HepG2 (cell line): ENCODE data around the gene CKS2. TPM values are rescaled to one million over a fixed set of nuclear protein-coding genes. Genes with fewer than 3 reads are reported as not detected.

Source experiments
- AHR ChIP-seq: IDR thresholded peaks from 2 replicates; pipeline ENCODE4 v1.6.1; 2018; ENCODE audit warnings: missing genetic modification reagents, missing compliant biosample characterization
- HMG20A ChIP-seq: IDR thresholded peaks from 2 replicates; pipeline ENCODE4 v1.6.1; 2016; ENCODE audit warnings: borderline replicate concordance
- KLF13 ChIP-seq: sonication (generic); formaldehyde crosslinking; IDR thresholded peaks from 2 replicates; pipeline ENCODE4 v1.4.0; 2020; ENCODE audit warnings: mild to moderate bottlenecking, missing genetic modification reagents
- MYNN ChIP-seq: sonication (generic); formaldehyde crosslinking; IDR thresholded peaks from 2 replicates; pipeline ENCODE4 v1.4.0; 2020; ENCODE audit warnings: mild to moderate bottlenecking, low read depth, missing genetic modification reagents
- NR3C1 ChIP-seq: sonication (generic); formaldehyde crosslinking; IDR thresholded peaks from 2 replicates; pipeline ENCODE4 v1.4.0; 2020; ENCODE audit warnings: missing genetic modification reagents
- PAWR ChIP-seq: sonication (generic); formaldehyde crosslinking; IDR thresholded peaks from 2 replicates; pipeline ENCODE4 v1.4.0; 2020; ENCODE audit warnings: missing genetic modification reagents, mild to moderate bottlenecking, borderline replicate concordance
- THYN1 ChIP-seq: sonication (generic); formaldehyde crosslinking; IDR thresholded peaks from 2 replicates; pipeline ENCODE4 v1.8.1; 2023; ENCODE audit warnings: low read depth, mild to moderate bottlenecking, moderate library complexity, missing genetic modification reagents, borderline replicate concordance
- ZNF282 ChIP-seq: fragments of 450-650 bp; IDR thresholded peaks from 2 replicates; pipeline ENCODE4 v1.6.1; 2018; ENCODE audit not compliant: partially characterized antibody
- ZNF446 ChIP-seq: sonication (generic); formaldehyde crosslinking; IDR thresholded peaks from 2 replicates; pipeline ENCODE4 v1.5.0; 2020; ENCODE audit warnings: mild to moderate bottlenecking, missing genetic modification reagents
- ZNF496 ChIP-seq: sonication (generic); formaldehyde crosslinking; IDR thresholded peaks from 2 replicates; pipeline ENCODE4 v1.8.1; 2023; ENCODE audit warnings: mild to moderate bottlenecking, moderate library complexity, missing genetic modification reagents; ENCODE audit not compliant: insufficient replicate concordance
- ZNF644 ChIP-seq: IDR thresholded peaks from 2 replicates; pipeline ENCODE4 v1.6.1; 2016; ENCODE audit warnings: low read depth
- polyA plus RNA-seq, 8 experiments: library from polyadenylated mRNA; depleted of rRNA in 3 of 8; stranded (reverse) in 7 of 8; unstranded in 1 of 8; fragments of >200 nt; fragmentation: Illumina TruSeq in 4 of 8; extraction: Trizol in 4 of 8; gene quantifications; 2 replicates each; pipeline versions ENCODE4 v1.2.1 to v1.2.3, GENCODE V29; 2011 to 2016; ENCODE audit warnings: low read depth in 4 of 8, missing spikeins in 1 of 8, mixed read lengths in 1 of 8; ENCODE audit not compliant: insufficient read depth in 1 of 8
- total RNA-seq, 5 experiments: library from RNA; depleted of rRNA; stranded (reverse); fragments of >200 nt; fragmentation: Illumina TruSeq; extraction: Trizol; gene quantifications; 2 replicates each; pipeline ENCODE4 v1.2.3, GENCODE V29; 2016; ENCODE audit warnings: low read depth in 1 of 5
- TF ChIP-seq, protein P1 (sequence below): sonication (generic); formaldehyde crosslinking; IDR thresholded peaks from 2 replicates; pipeline ENCODE4 v1.8.1; 2022; ENCODE audit warnings: mild to moderate bottlenecking, missing genetic modification reagents
- TF ChIP-seq, protein P2 (sequence below): sonication (generic); formaldehyde crosslinking; IDR thresholded peaks from 2 replicates; pipeline ENCODE4 v1.8.0; 2022; ENCODE audit warnings: missing genetic modification reagents, low read depth, mild to moderate bottlenecking, borderline replicate concordance
- TF ChIP-seq, protein P3 (sequence below): IDR thresholded peaks from 2 replicates; pipeline ENCODE4 v1.6.1; 2016
- TF ChIP-seq, protein P4 (sequence below): sonication (generic); formaldehyde crosslinking; IDR thresholded peaks from 2 replicates; pipeline ENCODE4 v1.9.0; 2022; ENCODE audit warnings: missing genetic modification reagents, mild to moderate bottlenecking, borderline replicate concordance
- TF ChIP-seq, protein P5 (sequence below): sonication (generic); formaldehyde crosslinking; IDR thresholded peaks from 2 replicates; pipeline ENCODE4 v1.5.1; 2020; ENCODE audit warnings: mild to moderate bottlenecking, moderate library complexity, missing genetic modification reagents
- TF ChIP-seq, protein P6 (sequence below): sonication (generic); formaldehyde crosslinking; IDR thresholded peaks from 2 replicates; pipeline ENCODE4 v1.5.0; 2020; ENCODE audit warnings: mild to moderate bottlenecking, missing genetic modification reagents, borderline replicate concordance

CKS2 gene
- total and polyA plus RNA-seq, 2 of the 13 experiments (the other 11 are each of a cell fraction or from before 2014, with no cell fraction given) = 251 to 317 TPM

DNA sequence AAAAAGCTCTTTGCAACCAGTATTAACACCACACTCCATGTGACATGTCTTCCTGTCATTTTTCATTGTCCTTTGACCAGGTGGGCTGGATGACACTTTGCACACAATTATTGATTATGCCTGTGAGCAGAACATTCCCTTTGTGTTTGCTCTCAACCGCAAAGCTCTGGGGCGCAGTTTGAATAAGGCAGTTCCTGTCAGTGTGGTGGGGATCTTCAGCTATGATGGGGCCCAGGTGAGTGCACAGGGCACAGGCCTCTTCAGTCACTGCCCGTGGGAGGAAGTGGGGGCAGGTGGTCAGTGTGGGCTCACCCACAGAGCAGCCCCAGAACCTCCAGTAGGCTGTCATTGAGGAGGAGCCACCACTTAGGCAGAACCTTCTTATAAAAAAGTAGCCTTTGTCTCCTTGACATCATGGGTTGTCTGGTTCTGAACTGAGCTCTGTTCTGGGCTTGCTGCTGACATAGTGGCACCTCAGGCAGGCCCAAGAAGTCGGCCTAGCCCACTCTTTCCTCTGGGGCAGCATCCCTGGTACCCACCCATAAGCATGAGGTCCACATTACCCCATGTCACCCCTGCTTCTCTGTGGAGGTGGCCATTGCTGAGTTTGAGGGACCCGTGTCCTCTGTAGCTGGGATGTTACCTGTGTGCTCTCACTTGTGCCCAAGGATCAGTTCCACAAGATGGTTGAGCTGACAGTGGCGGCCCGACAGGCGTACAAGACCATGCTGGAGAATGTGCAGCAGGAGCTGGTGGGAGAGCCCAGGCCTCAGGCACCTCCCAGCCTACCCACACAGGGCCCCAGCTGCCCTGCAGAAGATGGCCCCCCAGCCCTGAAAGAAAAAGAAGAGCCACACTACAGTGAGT, 46.6 kb downstream of the CKS2 start (continued):
- TF ChIP-seq, protein P1, sequence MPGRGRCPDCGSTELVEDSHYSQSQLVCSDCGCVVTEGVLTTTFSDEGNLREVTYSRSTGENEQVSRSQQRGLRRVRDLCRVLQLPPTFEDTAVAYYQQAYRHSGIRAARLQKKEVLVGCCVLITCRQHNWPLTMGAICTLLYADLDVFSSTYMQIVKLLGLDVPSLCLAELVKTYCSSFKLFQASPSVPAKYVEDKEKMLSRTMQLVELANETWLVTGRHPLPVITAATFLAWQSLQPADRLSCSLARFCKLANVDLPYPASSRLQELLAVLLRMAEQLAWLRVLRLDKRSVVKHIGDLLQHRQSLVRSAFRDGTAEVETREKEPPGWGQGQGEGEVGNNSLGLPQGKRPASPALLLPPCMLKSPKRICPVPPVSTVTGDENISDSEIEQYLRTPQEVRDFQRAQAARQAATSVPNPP (CRISPR knock-in tag) = no peak
- TF ChIP-seq NR3C1 (CRISPR knock-in tag) = no peak
- 0 out of 2 replicates have a peak, but pooled peaks have one; percentile 36 for TF ChIP-seq AHR
- TF ChIP-seq, protein P2, sequence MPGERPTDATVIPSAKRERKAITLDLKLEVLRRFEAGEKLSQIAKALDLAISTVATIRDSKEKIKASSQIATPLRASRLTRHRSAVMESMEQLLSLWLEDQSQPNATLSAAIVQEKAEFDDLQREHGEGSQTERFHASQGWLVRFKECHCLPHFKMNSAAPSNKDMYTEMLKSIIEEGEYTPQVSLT (CRISPR knock-in tag) = no peak
- TF ChIP-seq PAWR (CRISPR knock-in tag) = no peak
- no peak for TF ChIP-seq THYN1 (CRISPR knock-in tag)
- TF ChIP-seq KLF13 (CRISPR knock-in tag) = no peak
- no peak for TF ChIP-seq ZNF282
- TF ChIP-seq ZNF496 = no peak
- no peak for TF ChIP-seq ZNF446
- TF ChIP-seq, protein P3, sequence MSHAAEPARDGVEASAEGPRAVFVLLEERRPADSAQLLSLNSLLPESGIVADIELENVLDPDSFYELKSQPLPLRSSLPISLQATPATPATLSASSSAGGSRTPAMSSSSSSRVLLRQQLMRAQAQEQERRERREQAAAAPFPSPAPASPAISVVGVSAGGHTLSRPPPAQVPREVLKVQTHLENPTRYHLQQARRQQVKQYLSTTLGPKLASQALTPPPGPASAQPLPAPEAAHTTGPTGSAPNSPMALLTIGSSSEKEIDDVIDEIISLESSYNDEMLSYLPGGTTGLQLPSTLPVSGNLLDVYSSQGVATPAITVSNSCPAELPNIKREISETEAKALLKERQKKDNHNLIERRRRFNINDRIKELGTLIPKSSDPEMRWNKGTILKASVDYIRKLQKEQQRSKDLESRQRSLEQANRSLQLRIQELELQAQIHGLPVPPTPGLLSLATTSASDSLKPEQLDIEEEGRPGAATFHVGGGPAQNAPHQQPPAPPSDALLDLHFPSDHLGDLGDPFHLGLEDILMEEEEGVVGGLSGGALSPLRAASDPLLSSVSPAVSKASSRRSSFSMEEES (CRISPR knock-in tag) = peak; percentile 81
- TF ChIP-seq, protein P4, sequence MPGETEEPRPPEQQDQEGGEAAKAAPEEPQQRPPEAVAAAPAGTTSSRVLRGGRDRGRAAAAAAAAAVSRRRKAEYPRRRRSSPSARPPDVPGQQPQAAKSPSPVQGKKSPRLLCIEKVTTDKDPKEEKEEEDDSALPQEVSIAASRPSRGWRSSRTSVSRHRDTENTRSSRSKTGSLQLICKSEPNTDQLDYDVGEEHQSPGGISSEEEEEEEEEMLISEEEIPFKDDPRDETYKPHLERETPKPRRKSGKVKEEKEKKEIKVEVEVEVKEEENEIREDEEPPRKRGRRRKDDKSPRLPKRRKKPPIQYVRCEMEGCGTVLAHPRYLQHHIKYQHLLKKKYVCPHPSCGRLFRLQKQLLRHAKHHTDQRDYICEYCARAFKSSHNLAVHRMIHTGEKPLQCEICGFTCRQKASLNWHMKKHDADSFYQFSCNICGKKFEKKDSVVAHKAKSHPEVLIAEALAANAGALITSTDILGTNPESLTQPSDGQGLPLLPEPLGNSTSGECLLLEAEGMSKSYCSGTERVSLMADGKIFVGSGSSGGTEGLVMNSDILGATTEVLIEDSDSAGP = peak; percentile 31; the same call in 1 of the 2 replicates
- no peak for TF ChIP-seq MYNN
- peak; percentile 77 for TF ChIP-seq ZNF644 (CRISPR knock-in tag)
- TF ChIP-seq, protein P5, sequence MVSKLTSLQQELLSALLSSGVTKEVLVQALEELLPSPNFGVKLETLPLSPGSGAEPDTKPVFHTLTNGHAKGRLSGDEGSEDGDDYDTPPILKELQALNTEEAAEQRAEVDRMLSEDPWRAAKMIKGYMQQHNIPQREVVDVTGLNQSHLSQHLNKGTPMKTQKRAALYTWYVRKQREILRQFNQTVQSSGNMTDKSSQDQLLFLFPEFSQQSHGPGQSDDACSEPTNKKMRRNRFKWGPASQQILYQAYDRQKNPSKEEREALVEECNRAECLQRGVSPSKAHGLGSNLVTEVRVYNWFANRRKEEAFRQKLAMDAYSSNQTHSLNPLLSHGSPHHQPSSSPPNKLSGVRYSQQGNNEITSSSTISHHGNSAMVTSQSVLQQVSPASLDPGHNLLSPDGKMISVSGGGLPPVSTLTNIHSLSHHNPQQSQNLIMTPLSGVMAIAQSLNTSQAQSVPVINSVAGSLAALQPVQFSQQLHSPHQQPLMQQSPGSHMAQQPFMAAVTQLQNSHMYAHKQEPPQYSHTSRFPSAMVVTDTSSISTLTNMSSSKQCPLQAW = peak; percentile 84; the same call in 1 of the 2 replicates
- TF ChIP-seq, protein P6, sequence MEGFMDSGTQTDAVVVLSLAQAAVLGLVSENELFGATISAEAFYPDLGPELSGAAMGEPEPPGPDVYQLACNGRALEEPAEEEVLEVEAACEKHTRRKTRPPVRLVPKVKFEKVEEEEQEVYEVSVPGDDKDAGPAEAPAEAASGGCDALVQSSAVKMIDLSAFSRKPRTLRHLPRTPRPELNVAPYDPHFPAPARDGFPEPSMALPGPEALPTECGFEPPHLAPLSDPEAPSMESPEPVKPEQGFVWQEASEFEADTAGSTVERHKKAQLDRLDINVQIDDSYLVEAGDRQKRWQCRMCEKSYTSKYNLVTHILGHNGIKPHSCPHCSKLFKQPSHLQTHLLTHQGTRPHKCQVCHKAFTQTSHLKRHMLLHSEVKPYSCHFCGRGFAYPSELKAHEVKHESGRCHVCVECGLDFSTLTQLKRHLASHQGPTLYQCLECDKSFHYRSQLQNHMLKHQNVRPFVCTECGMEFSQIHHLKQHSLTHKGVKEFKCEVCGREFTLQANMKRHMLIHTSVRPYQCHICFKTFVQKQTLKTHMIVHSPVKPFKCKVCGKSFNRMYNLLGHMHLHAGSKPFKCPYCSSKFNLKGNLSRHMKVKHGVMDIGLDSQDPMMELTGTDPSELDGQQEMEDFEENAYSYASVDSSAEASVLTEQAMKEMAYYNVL (CRISPR knock-in tag) = no peak
- peak; percentile 90 for TF ChIP-seq HMG20A
